ENCODE measurements around the gene RAB9A.
"Not testable (repeated sequence)": the region's sequence is repeated elsewhere in the genome, so short reads cannot be mapped to it uniquely, and the experiment has no call there.

Gene RAB9A

GRCh38 chrX:13688958-13689740, at the start of gene RAB9A:
Gene RAB9A (plus strand): TSS chrX:13689128. CDS start chrX:13708747, 19,619 bp downstream.
- DNase-seq (ENCODE audit: low read depth), result peak; percentile 55

- not testable (repeated sequence) for DNase-seq (ENCODE audit: low read depth)
Observed at GRCh38 chrX:13641684-13642083, 47.2 kb upstream of the RAB9A start.

- DNase-seq (ENCODE audit: low read depth), result no peak
Observed at GRCh38 chrX:13645464-13646153, 43.3 kb upstream of the RAB9A start.

GRCh38 chrX:13646154-13646549, 42.8 kb upstream of the RAB9A start:
- no peak for DNase-seq (ENCODE audit: low read depth)

- no peak for DNase-seq (ENCODE audit: low read depth)
Observed at GRCh38 chrX:13647709-13648212, 41.2 kb upstream of the RAB9A start.

GRCh38 chrX:13648336-13648735, 40.6 kb upstream of the RAB9A start:
- DNase-seq (ENCODE audit: low read depth), result not testable (repeated sequence)

- no peak for DNase-seq (ENCODE audit: low read depth)
Observed at GRCh38 chrX:13649838-13650237, 39.1 kb upstream of the RAB9A start.

GRCh38 chrX:13650318-13650717, 38.6 kb upstream of the RAB9A start:
- no peak for DNase-seq (ENCODE audit: low read depth)

GRCh38 chrX:13651150-13651549, 37.8 kb upstream of the RAB9A start:
- DNase-seq (ENCODE audit: low read depth), result no peak

- no peak for DNase-seq (ENCODE audit: low read depth)
Observed at GRCh38 chrX:13652287-13652793, 36.6 kb upstream of the RAB9A start.

GRCh38 chrX:13652850-13653693, 35.9 kb upstream of the RAB9A start, which contains the start of gene TCEANC:
Gene TCEANC (plus strand): TSS chrX:13653141. CDS start chrX:13662509, 9,368 bp downstream.
- peak; percentile 69 for DNase-seq (ENCODE audit: low read depth)

- no peak for DNase-seq (ENCODE audit: low read depth)
Observed at GRCh38 chrX:13654116-13654515, 34.8 kb upstream of the RAB9A start.

GRCh38 chrX:13655674-13656073, 33.3 kb upstream of the RAB9A start:
- no peak for DNase-seq (ENCODE audit: low read depth)

- no peak for DNase-seq (ENCODE audit: low read depth)
Observed at GRCh38 chrX:13658602-13659001, 30.3 kb upstream of the RAB9A start.

GRCh38 chrX:13659063-13659462, 29.9 kb upstream of the RAB9A start:
- DNase-seq (ENCODE audit: low read depth), result no peak

- no peak for DNase-seq (ENCODE audit: low read depth)
Observed at GRCh38 chrX:13661735-13662288, 27.1 kb upstream of the RAB9A start.

- no peak for DNase-seq (ENCODE audit: low read depth)
Observed at GRCh38 chrX:13662355-13662791, 26.6 kb upstream of the RAB9A start.

GRCh38 chrX:13664020-13664419, 24.9 kb upstream of the RAB9A start:
- DNase-seq (ENCODE audit: low read depth), result no peak

- no peak for DNase-seq (ENCODE audit: low read depth)
Observed at GRCh38 chrX:13666836-13667235, 22.1 kb upstream of the RAB9A start.

GRCh38 chrX:13667919-13668318, 21.0 kb upstream of the RAB9A start:
- no peak for DNase-seq (ENCODE audit: low read depth)

GRCh38 chrX:13669246-13669737, 19.6 kb upstream of the RAB9A start:
- DNase-seq (ENCODE audit: low read depth), result no peak

Data from stimulated activated CD8-positive, alpha-beta memory T cell treated with anti-CD3 and anti-CD28 coated beads, Interleukin-15, amount 100 ng/mL, for 24 hours (primary cell).